Stimulated activated CD4-positive, alpha-beta T cell treated with anti-CD3 and anti-CD28 coated beads, Interleukin-4, amount 100 ng/mL, for 4 hours (primary cell): ENCODE results near the gene NRSN2.
"Not testable (repeated sequence)": the region's sequence is repeated elsewhere in the genome, so short reads cannot be mapped to it uniquely, and the experiment has no call there.

ENCODE experiments used
- DNase-seq, 2 experiments: peaks; one replicate each; pipeline ENCODE4 v3.0.0-alpha.2; 2020

The NRSN2 gene

GRCh38 chr20:377578-377977 is 30.7 kb downstream of the NRSN2 start:
- DNase-seq: not testable (repeated sequence)

- no peak for DNase-seq
Measured at GRCh38 chr20:378961-379336, 32.0 kb downstream of the NRSN2 start.

GRCh38 chr20:380763-381580 is 34.1 kb downstream of the NRSN2 start:
- peak; percentile 54 to 69 for DNase-seq

- DNase-seq: peak; percentile 61 to 75
Measured at GRCh38 chr20:381581-382290, 34.8 kb downstream of the NRSN2 start.

- DNase-seq: no peak
Measured at GRCh38 chr20:382291-383115, 35.6 kb downstream of the NRSN2 start.

GRCh38 chr20:383889-384288 is 37.0 kb downstream of the NRSN2 start:
- no peak for DNase-seq

- no peak for DNase-seq
Measured at GRCh38 chr20:384723-385122, 37.8 kb downstream of the NRSN2 start.

GRCh38 chr20:385448-385847 is 38.5 kb downstream of the NRSN2 start:
- DNase-seq: no peak

- not testable (repeated sequence) for DNase-seq
Measured at GRCh38 chr20:386634-387033, 39.7 kb downstream of the NRSN2 start.

- DNase-seq: no peak
Measured at GRCh38 chr20:387520-387919, 40.6 kb downstream of the NRSN2 start.

- DNase-seq: no peak
Measured at GRCh38 chr20:388034-388994, 41.4 kb downstream of the NRSN2 start.

- DNase-seq: no peak
Measured at GRCh38 chr20:389220-389619, 42.3 kb downstream of the NRSN2 start.

GRCh38 chr20:391041-391711 is 44.3 kb downstream of the NRSN2 start:
- DNase-seq: no peak

- not testable (repeated sequence) for DNase-seq
Measured at GRCh38 chr20:393296-393695, 46.4 kb downstream of the NRSN2 start.

GRCh38 chr20:396252-396618 is 49.3 kb downstream of the NRSN2 start:
- DNase-seq: no peak

- no peak for DNase-seq
Measured at GRCh38 chr20:396619-397431, 49.9 kb downstream of the NRSN2 start.

GRCh38 chr20:397432-398237 is 50.7 kb downstream of the NRSN2 start:
- no peak for DNase-seq

GRCh38 chr20:399182-399707 is 52.3 kb downstream of the NRSN2 start:
- no peak for DNase-seq

GRCh38 chr20:400128-400453 is 53.2 kb downstream of the NRSN2 start:
- DNase-seq: no peak
